RCC 7860 (cell line): ENCODE data around the gene DPYSL3.
"Not testable (repeated sequence)": the region's sequence is repeated elsewhere in the genome, so short reads cannot be mapped to it uniquely, and the experiment has no call there.

Experiments used
- DNase-seq: peaks from one replicate; pipeline ENCODE4 v3.0.0-alpha.2; 2015; ENCODE audit warnings: low spot score
- FAIRE-seq: peaks from 2 replicates; lab custom pipeline; 2012; peaks lifted over from hg19 to GRCh38; lab: Jason Lieb, UNC

DPYSL3 gene

DNA sequence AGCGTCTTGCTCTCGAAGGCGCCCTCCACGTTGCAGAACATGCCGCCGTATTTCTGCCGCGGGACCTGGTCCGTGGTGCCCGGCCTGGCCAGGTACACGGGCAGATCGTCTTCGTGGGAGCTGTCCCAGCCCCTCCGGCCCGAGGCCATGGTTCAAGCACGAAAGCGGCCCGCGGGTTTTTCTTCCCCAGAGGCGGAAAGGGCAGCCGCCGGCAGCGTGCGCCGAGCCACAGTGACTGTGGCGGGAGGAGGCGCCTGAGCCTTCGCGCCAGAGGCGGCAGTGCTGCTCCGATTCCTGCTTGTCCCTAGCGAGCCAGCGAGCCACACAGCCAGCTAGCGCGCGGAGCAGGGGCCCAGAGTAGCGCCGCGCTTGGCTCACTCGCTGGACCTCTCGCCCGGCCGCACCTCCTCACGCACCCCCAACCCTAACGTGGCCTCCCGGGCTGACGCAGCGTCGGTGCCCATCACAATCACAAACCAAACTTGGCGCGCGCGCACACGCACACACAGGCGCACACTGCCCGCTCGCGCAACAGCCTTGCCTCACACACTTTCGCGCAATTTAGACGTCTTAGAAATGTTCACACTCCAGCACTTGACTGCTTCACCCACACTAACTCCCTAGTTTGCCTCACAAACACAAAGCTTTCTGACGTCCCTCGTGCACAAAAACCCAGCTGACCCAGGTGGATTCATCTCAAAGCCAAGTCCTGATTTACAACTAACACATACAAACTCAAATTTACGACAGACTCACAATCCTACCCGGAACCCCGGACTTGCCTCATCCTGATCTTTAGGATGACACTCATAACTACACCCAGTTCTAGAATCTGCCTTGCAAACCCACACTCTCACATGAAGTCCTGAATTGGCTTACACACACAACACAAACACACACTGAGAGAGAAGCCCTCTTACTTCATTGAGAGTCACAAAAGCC lies at the start of gene DPYSL3:
Gene DPYSL3, minus strand, starts transcription at position 359 of the 942 bp plus-strand sequence. Its CDS starts 210 bp downstream, at position 149.
- peak; percentile 33 for FAIRE-seq

DNA sequence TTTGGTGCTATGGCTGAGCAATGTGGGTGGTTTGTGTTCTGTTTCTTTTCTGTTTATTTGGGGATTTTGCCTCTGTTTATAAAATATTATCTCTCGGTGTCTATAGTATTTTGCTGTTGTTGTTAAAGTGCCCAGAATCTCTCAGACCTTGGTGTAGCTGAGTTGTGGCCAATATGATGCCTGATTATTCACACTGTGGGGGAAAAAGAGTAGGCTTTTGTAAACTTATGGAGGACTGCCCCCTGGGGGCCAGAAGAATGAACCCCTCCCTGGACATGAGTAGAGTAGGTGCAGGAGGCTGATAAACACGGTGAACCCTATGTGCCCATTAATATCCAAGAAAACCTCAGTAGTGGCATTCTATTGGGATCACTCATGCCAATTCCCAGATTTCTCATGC lies 49.0 kb upstream of the DPYSL3 start:
- FAIRE-seq: peak; percentile 87
- DNase-seq: peak; percentile 71

More for the DNA sequence above, at the start of gene DPYSL3:
- peak; percentile 77 for DNase-seq

DNA sequence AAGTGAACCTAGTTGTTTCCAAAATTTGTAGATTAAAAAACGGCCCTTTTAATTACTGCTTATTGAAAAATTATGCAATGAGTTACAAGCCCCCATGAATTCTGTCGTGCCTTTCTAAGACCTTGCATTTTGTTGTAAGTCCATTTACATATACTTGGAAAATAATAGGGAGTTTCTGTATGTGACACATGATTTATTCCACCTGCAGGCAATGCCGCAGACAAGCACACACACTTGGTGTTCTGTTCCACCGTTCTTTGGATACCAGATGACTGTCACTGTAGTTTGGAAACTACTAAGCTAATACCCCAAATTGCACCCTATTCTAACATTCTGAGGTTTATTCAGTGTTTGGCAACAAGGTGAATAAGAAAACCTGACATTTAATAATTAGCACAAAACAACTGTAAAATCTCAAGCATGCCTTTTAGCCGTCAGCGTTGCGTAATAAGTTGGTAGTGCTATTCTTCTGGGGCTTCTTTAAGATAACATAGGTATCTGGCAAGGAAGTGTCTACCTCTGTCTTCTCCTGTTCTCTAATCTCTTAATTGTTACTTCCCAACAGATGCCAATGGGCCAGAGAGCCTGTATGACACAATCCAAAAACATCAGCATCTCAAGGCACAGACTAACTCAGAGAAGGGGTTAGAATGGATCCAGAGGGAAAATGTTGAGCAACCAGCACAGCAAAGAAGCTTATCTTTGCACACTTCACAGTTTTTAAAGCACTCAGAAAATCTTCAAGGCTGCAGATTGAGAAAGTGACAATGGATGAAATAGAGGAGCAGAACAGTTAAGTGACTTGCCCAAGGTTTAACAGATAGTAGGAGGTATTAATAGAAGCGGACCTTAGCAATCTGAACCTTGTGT lies 48.2 kb upstream of the DPYSL3 start:
- FAIRE-seq (no peak), DNase-seq (no peak)

DNA sequence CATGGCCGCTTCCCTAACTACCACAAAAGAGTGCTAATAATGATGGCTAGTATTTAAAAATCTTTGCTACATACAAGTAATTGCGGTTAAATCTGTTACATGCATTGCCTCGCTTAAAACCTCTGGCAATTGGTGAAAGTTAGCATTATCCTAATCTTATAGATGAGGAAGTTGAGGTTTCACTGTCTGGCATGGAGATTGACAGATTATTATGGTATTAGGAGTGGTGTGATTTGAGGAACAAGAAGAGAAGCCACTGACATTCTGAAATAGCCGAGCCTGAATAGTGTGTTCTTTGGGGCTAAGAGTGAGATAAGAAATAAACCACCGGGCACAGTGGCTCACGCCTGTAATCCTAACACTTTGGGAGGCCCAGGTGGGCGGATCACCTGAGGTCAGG lies 45.3 kb upstream of the DPYSL3 start:
- DNase-seq (no peak), FAIRE-seq (no peak)

DNA sequence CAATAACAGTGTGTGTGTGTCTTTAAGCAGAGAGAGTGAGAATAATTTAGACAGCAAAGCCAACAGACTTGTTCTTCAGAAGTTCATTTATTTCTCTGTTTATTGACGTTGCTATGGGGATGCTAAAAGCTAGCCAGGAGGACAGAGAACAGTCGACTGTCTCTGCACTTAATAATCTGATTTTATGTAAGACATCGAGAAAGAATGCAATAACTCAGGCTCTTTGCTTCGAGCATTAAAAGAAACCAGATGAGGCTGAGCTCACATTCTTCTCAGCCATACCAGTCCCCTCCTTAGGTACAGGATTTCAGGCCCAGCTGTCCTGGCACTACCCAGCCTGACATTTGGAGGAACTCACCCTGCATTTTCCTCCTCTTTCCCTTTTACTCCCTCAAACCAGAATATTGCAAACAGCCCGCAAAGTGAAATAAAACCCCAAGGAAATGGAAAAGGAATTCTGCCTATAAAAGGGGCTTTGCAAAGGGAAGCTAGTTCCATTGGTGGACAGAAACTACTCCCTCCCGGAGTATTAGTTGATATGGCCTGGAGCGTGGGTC lies 44.5 kb upstream of the DPYSL3 start:
- FAIRE-seq: no peak
- peak; percentile 9 for DNase-seq

DNA sequence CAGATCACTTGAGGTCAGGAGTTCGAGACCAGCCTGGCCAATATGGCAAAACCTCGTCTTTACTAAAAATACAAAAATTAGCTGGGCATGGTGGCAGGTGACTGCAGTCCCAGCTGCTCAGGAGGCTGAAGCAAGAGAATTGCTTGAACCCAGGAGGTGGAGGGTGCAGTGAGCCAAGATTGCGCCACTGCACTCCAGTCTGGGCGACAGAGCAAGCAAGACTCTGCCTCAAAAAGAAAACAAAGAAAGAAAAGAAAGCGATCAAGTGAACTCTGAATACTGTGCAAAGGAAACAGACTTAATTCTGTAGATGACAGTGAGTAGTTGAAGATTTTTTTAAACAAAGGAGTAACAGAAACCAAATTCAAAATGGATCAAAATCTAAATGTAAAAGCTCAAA lies 43.9 kb upstream of the DPYSL3 start:
- not testable (repeated sequence) for FAIRE-seq, DNase-seq

DNA sequence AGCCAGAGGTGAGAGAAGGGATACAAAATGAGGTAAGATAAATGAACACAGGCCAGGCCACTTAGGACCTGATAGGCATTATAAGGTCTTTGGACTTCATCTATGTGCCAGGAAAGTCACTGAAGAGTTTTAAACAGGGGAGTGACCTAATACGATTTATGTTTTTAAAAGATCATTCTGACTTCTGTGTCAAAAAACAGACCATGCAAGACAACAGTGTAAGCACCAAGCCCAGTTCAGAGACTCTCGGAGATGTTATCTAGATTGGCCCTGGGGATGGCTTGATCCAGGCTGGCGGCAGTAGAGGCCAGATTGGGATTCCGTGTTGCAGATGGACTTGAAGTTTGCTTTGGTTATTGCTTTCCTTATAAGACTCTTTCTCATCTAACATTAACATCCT lies 43.0 kb upstream of the DPYSL3 start:
- no peak for DNase-seq

DNA sequence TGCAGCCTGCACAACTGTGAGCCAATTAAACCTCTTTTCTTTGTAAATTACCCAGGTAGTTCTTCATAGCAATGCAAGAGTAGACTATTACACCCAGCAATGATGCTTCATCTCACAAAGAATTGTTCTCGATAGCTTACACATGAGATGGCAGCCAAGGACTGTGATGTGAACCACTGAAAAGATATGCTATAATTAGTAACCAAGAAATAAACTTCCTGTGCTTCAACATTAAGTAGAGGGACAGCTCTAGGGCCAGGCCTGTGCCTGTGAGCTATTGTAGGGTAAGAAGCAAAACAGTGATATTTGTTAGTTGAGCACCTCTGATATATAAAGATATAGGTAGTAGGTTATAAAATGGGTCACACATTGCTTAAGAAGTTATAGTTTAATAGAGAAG lies 41.8 kb upstream of the DPYSL3 start:
- no peak for DNase-seq
- FAIRE-seq: no peak

More for the DNA sequence above, 43.0 kb upstream of the DPYSL3 start:
- no peak for FAIRE-seq

DNA sequence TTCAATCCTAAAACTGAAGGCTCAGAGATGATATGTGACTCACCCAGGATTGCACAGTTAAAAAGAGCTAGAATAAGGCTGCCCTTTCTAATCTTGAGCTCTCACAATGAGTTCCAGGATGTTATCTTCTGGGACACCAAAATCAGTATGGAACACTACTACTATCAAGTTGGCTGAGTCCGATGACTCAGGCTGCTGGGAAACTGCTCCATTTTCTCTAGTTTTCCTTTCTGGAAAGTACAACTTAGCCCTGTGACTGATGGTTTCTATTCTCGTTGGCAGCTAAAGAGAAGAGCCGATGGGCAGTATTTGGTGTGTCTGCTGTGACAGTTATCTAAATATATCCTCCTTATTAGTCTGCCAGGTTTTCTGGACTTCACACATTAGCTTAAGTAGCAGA lies 37.9 kb upstream of the DPYSL3 start:
- no peak for DNase-seq
- no peak for FAIRE-seq

DNA sequence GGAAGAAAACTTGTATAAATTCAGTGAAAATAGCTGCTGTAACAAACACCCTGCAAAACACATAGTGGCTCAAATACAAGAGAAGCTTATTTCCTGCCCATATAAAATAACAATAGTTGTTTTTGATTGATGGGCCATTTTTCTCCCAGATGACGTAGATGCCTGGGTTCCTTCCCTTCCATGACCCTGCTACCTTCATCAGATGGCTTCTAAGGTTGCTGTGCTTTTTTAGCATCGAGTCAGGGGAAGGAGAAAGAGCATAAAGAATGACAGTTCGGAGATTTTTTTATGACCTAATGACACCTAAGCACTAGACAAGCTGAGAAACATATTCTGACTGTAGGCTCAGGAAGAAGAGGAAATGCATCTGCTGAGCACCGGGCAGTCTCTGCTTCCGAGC lies 34.7 kb upstream of the DPYSL3 start:
- DNase-seq: no peak

DNA sequence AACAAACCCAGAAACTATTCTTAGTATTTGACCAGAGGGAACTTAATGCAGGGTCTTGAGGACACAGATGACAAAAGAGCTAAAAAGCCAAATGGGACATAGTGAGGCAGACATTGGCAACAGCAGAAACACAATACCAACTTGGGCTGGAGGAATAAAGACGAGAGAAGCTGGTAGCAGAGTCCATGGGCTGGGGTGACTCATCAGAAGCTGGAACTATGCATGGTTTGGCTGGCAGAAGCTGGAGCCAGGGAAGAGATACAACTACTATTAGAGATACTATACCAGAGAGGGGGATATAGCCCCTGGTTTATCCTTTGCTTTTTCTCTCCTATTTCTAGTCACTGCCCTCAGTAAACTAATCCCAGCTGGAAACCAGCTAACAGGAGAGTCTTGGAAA lies 29.2 kb upstream of the DPYSL3 start:
- DNase-seq (peak; percentile 74), FAIRE-seq (peak; percentile 89)

More for the DNA sequence above, 34.7 kb upstream of the DPYSL3 start:
- FAIRE-seq: no peak

DNA sequence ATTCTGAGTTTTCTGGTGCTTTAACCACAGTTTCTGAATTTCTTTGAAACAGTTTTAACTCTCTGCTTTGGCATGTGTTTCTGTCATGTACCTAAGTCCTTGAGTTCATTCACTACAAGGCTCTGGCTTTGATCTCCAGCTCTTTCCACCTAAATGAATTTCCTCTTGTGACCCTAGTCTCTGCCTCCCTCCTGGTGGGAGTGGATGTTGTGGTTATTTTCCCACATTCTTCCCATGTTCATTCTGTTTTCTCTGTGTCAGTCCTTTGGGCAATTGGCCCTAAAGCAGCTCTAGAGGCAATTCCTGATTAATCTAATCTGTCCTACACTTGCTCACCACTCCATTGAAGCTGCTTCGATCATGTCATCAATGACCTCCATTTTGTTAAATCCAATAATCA lies 28.4 kb upstream of the DPYSL3 start:
- FAIRE-seq (peak; percentile 94), DNase-seq (peak; percentile 75)

DNA sequence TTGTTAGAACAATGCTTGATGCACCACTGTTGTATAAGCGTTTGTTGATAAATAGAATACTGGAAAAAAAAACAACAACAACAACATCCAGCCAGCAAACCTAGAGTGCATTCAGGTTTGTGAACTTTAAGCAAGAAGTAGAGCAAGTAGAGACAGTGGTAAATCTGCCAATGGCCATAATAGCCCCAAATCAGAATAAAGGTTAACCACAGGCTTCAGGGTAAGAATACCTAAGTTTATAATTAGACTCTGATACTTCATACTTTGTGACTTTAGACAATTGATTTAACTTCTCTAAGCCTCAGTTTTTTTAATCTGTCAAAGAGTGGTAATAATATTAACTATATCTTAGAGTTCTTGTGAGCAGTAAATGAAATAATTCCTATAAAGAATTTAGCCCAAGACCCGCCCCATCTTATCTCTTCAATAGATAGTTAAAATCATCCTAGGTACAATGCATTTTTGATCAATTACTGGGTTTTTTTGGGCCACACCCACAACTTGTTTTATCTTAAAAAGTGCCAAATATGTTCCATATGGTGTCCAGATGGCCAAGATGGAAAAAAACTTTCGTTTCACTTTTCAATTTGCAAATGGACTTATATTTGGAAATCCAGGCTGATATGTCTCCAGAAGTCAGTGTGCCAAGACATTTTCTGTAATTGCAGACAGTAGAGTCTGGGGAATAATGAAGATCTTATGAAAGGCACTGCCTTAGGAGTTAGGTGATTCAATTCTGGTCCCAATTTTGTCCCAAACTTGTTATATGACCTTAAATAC lies 24.5 kb upstream of the DPYSL3 start:
- FAIRE-seq: peak; percentile 77
- DNase-seq: no peak

DNA sequence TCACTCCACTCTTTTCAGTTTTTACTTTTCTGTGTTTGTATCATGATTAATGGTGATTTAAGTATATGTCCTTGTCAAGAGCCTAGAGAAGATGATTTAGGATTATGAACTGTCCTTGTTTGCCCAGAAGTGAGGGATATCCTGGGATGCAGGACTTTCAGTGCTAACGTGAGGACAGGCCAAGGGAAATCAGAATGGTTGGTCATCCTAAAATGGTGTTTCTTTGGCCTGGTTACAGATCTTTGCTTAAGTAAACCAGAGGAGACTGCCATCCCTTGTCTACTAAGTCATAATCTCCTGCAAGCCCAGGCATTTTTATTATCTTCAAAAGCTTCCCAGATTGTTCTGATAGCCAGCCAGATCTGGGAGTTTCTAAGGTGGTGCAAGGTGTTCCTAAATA lies 22.3 kb upstream of the DPYSL3 start:
- FAIRE-seq (no peak), DNase-seq (no peak)

DNA sequence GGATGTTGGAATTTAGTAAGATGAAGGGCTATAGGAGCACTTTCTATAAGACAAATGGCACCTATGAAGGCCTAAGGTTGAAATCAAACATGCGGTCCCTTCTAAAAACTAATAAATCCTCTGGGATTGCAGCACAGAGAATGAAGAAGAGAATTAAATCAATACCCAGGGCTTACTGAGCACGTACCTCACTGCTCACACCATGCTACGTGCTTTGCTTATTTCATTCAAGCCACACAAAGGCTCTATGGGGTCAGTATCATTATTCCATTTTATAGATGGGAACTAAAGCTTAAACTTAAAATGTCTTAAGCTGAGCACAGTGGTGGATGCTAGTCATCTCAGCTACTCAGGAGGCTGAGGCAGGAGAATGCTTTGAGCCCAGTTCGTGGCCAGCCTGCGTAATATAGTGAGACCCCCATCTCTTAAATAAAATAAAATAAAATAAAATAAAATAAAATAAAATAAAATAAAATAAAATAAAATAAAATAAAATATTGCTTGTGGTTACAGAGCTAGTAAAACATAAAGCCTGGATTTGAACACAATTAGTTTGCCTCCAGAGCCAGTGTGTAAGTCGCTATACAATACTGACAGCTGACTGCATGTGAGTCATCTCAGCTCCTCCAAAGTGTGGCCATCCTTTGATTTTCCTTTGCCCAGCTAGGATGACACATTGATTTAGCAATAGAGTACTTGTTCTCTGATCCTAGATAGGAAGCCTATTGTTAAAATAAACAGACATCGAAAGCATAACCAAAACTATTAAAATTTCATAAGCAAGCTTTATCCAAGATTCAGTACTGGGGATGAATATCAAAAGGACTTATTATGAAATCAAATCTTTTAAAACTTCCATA lies 20.9 kb upstream of the DPYSL3 start:
- peak; percentile 97 for FAIRE-seq

DNA sequence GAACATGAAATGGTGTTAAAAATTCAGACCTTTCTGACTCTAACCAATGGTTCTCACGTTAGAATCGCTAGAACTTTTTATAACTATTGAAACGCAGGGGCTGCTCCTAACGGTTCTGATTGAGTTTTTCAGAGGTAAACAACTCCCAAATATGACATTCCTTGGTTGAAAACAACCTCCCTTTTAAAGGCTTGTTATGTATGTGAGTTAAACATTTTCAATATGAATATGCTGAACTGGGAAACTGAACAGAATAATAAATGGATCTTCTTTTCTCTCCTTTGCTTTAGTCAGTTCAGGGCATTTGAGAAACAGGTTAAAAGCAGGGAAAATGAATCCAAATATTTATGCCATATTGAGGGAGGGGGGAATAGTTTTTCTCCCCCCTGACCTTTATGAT lies 13.2 kb upstream of the DPYSL3 start:
- peak; percentile 17 for FAIRE-seq

More for the DNA sequence above, 20.9 kb upstream of the DPYSL3 start:
- DNase-seq: peak; percentile 82

DNA sequence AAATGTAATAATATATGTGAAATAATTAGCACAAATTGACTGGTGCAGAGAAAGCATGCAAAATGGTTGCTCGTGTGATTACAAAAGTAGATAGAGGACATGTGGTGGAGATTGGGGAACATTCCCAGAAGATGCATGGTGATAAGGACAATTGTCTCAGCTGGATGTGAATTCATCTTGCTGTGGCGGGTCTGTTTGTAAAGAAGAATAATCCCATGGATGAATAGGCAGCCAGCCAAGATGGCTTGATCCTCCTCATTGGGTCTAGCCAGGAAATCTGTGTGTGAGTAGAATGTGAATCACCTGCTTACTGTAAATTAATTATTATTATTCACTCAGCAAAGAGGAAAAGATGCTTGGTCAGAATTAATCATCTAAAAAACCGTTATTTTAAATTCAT lies 12.6 kb upstream of the DPYSL3 start:
- peak; percentile 97 for FAIRE-seq
- DNase-seq: peak; percentile 82

More for the DNA sequence above, 13.2 kb upstream of the DPYSL3 start:
- no peak for DNase-seq

DNA sequence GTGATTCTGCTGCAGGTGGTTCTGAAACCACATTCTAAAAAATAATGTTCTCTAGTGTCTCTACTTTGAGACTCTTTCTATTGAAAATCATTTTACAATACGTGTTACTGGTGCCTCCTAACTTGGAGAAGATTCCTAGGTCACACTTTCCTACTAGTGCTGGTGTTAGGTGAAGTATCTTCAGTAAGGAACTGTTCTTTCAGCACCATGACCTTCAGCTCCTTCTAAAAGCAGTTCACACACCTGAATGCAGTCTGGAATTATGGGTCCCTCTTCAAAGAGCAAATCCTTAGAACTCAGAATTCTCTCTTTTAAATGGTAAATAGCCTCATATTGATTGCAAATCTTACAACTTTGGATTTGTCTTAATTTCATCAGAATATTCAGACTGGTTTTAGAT lies 10.6 kb upstream of the DPYSL3 start:
- FAIRE-seq (no peak), DNase-seq (no peak)

DNA sequence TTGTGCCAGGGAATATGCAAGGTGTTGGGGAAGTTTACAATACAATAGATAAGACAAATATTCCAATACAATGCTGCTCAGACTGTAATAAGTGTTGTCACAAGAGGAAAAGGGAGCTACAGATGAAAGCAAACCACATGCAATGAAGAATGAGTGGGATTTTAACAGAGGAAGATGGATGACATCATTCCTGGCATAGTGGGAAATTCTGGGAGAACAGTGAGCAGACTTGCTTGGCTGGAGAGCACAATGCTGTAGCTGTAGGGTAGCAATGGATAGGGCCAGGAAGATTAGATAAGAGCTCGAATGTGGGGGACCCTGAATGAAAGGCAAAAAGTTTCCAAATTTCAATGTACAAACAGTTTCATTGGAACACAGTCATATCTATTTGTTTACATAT lies 9.5 kb upstream of the DPYSL3 start:
- FAIRE-seq (no peak), DNase-seq (no peak)
